Thyroid gland (tissue), 4 donors: ENCODE measurements around the gene HSPA12A.

Source experiments
- POLR2A ChIP-seq, 2 donors: fragments of 450-650 bp; IDR thresholded peaks; one replicate each; pipeline ENCODE4 v1.6.1; 2017; ENCODE audit warnings: antibody characterized with exemption in 2 of 2, mild to moderate bottlenecking in 2 of 2, moderate library complexity in 1 of 2
- TF ChIP-seq, protein P1 (sequence below), 6 experiments: fragments of 200-600 bp in 3 of 6; fragments of 450-650 bp in 3 of 6; sonication (generic) in 3 of 6; IDR thresholded peaks; one replicate each; pipeline ENCODE4 v1.5.1; 2016 to 2019; ENCODE audit warnings: antibody characterized with exemption in 6 of 6, mild to moderate bottlenecking in 2 of 6, inconsistent platforms in 1 of 6, moderate library complexity in 1 of 6

DNA sequence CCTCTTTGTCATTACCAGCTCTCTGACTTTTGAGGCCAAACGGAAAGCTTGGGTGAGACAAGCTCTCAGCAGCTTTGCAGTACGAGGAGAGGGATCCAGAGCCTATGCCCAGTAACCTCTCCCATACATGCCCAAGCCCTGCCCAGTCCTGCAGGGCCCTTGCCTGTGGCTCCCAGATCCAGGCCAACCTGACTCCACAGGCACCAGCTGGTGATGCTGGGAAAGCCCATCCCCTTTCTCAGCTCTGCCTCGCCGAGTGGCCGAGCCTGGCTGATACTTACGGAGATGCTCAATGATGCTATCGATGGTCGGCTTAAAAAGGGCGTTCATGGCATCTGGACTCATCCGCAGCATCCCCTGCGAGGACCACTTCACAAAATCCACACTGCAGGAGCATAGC lies 66.2 kb downstream of the HSPA12A start:
- TF ChIP-seq POLR2A (IDR thresholded peaks at IDR 0.05) = no peak
- TF ChIP-seq, protein P1, sequence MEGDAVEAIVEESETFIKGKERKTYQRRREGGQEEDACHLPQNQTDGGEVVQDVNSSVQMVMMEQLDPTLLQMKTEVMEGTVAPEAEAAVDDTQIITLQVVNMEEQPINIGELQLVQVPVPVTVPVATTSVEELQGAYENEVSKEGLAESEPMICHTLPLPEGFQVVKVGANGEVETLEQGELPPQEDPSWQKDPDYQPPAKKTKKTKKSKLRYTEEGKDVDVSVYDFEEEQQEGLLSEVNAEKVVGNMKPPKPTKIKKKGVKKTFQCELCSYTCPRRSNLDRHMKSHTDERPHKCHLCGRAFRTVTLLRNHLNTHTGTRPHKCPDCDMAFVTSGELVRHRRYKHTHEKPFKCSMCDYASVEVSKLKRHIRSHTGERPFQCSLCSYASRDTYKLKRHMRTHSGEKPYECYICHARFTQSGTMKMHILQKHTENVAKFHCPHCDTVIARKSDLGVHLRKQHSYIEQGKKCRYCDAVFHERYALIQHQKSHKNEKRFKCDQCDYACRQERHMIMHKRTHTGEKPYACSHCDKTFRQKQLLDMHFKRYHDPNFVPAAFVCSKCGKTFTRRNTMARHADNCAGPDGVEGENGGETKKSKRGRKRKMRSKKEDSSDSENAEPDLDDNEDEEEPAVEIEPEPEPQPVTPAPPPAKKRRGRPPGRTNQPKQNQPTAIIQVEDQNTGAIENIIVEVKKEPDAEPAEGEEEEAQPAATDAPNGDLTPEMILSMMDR (IDR thresholded peaks at IDR 0.05) = no peak
